Colonic mucosa (tissue), 4 donors: ENCODE results near the gene TRPM8. TPM values are rescaled to one million over a fixed set of nuclear protein-coding genes. Genes with fewer than 3 reads are reported as not detected.
"Not testable (repeated sequence)": the region's sequence is repeated elsewhere in the genome, so short reads cannot be mapped to it uniquely, and the experiment has no call there.

Experiments
- DNase-seq: peaks from one replicate; pipeline ENCODE4 v3.0.0-alpha.2; 2020
- H3K27ac ChIP-seq: fragments of 200-600 bp; one replicate; pipeline ENCODE4 v1.8.0; 2021
- H3K27me3 ChIP-seq: fragments of 200-600 bp; one replicate; pipeline ENCODE4 v1.8.0; 2021
- H3K36me3 ChIP-seq: fragments of 200-600 bp; one replicate; pipeline ENCODE4 v1.8.0; 2021
- H3K4me1 ChIP-seq: fragments of 200-600 bp; one replicate; pipeline ENCODE4 v1.8.0; 2021; ENCODE audit warnings: mild to moderate bottlenecking
- H3K4me3 ChIP-seq: fragments of 200-600 bp; one replicate; pipeline ENCODE4 v1.8.0; 2021
- H3K9ac ChIP-seq, 2 donors: one replicate each; pipeline ENCODE4 v1.7.0; 2013; ENCODE audit warnings: control low read depth in 2 of 2, low read depth in 2 of 2, low read length in 2 of 2
- H3K9me3 ChIP-seq: fragments of 200-600 bp; one replicate; pipeline ENCODE4 v1.8.0; 2021
- intact Hi-C: fragments of 100-400 bp; cut with DNase I; formaldehyde crosslinking; loops from one replicate; pipeline ENCODE4 v1.14.1; 2022
- total RNA-seq, 2 donors: library from RNA; stranded (reverse); fragmentation: NEBNext Ultra II Directional in 1 of 2; extraction: Animal tissue kit (Norgen Biotek cat#: 25700) in 1 of 2; gene quantifications; one replicate each; pipeline ENCODE4 v1.2.1, GENCODE V29; 2021
- TF ChIP-seq, protein P1 (sequence below): fragments of 200-600 bp; IDR thresholded peaks from one replicate; pipeline ENCODE4 v1.8.0; 2022; ENCODE audit warnings: antibody characterized with exemption, mild to moderate bottlenecking
- donor health status: healthy.
- donor health status: DM: no; HTN: no; CAD: no.
- donor health status: DM: no; HTN: no; CAD: no.

Gene TRPM8
- total RNA-seq, 2 donors from 2014 or later: not detected

DNA sequence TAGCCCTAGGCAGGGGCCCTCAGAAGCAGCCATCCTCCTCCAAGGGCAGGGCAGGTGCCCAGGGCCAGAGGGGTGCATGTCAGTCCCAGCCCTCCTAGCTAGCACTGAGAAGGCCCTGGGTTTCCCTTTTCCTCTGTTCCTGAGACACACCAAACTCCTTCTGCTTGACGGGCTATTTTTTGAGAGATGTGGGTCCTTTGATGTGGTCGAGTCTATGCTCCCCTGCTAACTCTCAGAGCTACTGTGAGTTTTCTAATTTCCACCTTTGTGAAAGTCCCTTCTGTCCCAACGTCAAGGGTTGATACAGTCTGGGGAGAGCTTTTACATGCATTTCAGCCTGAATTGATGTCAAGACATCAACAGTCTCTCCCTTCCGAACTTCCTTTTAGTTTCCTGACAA lies 51.4 kb downstream of the TRPM8 start:
- H3K4me1 ChIP-seq: no peaks in the 10 kb centered on the region
- DNase-seq: no peak
- no peak overlapping the region for H3K9ac ChIP-seq
- H3K9me3 ChIP-seq: no peaks in the 10 kb centered on the region
- TF ChIP-seq, protein P1, sequence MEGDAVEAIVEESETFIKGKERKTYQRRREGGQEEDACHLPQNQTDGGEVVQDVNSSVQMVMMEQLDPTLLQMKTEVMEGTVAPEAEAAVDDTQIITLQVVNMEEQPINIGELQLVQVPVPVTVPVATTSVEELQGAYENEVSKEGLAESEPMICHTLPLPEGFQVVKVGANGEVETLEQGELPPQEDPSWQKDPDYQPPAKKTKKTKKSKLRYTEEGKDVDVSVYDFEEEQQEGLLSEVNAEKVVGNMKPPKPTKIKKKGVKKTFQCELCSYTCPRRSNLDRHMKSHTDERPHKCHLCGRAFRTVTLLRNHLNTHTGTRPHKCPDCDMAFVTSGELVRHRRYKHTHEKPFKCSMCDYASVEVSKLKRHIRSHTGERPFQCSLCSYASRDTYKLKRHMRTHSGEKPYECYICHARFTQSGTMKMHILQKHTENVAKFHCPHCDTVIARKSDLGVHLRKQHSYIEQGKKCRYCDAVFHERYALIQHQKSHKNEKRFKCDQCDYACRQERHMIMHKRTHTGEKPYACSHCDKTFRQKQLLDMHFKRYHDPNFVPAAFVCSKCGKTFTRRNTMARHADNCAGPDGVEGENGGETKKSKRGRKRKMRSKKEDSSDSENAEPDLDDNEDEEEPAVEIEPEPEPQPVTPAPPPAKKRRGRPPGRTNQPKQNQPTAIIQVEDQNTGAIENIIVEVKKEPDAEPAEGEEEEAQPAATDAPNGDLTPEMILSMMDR: no peak
- no peaks in the 10 kb centered on the region for H3K27me3 ChIP-seq
- H3K36me3 ChIP-seq: no peaks in the 10 kb centered on the region
- intact Hi-C loops: no loop called here
- H3K27ac ChIP-seq: no peak overlapping the region
- H3K4me3 ChIP-seq: no peak overlapping the region

DNA sequence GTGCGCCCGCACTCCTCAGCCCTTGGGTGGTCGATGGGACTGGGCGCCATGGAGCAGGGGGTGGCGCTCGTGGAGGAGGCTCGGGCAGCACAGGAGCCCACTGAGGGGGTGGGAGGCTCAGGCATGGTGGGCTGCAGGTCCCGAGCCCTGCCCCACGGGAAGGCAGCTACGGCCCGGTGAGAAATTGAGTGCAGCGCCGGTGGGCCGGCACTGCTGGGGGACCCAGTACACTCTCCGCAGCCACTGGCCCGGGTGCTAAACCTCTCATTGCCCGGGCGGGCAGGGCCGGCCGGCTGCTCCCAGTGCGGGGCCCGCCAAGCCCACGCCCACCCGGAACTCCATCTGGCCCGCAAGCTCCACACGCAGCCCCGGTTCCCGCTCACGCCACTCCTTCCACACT lies 55.3 kb downstream of the TRPM8 start:
- not testable (repeated sequence) for H3K27me3 ChIP-seq, H3K9me3 ChIP-seq, H3K27ac ChIP-seq, DNase-seq, H3K36me3 ChIP-seq, H3K4me1 ChIP-seq, H3K4me3 ChIP-seq, H3K9ac ChIP-seq
- intact Hi-C loops: loop anchor here (10.0 kb wide), 1 partner anchor 572 kb away; no protein-coding TSS in a partner anchor

DNA sequence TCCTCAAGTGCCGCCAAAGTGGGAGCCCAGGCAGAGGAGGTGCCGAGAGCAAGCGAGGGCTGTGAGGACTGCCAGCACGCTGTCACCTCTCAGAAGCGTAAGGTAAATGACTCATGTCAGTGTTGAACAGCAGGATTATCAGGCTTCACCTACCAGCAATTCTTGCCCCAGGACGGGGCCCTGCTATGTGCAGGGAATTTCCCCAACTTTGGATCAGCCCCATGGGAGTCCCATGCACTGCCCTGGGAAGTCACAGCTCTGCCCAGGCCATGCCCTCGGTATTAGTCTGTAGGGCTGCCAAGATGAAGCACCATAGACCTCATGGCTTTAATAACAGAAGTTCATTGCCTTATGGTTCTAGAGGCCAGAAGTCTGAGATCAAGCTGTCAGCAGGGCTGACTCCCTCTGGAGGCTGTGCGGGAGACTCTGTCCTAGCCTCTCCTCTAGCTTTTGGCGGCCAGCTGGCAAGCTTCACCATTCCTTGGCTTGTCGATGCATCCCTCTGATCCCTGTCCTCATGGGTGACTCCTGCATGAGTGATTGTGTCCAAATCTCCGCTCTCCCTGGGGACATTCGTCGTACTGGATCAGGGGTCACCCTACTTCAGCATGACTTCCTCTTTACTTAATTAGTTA lies 55.9 kb downstream of the TRPM8 start:
- Histone ChIP-seq H3K4me1 (no peaks in the 10 kb centered on the region), H3K9ac (no peak overlapping the region), H3K4me3 (no peak overlapping the region), H3K36me3 (no peaks in the 10 kb centered on the region), H3K27me3 (no peaks in the 10 kb centered on the region), H3K9me3 (no peaks in the 10 kb centered on the region), H3K27ac (no peak overlapping the region)
- TF ChIP-seq, protein P1: no peak
- DNase-seq: no peak
- intact Hi-C loops: loop anchor here (10.0 kb wide), 1 partner anchor 572 kb away; no protein-coding TSS in a partner anchor

DNA sequence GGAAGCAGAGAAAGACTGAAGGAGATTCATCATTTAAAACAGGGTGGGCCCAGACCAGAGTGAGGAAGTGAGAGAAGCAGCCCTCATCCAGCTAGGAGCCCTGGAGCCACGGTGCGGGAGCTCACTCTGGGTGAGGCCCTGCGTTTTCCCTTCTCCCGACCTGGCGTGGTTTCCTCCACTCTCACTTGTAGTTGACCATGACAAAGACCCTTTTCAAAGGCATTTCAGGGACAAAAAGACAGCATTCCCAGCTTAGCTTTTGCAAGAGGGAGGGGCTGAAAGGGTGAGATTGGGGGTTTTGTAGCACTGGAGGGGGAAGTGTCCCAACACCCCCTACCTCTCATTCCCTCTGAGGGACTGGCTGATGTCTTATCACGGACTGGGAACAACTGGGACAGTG lies 56.6 kb downstream of the TRPM8 start:
- Histone ChIP-seq H3K9me3 (no peaks in the 10 kb centered on the region), H3K27me3 (no peaks in the 10 kb centered on the region), H3K4me1 (no peaks in the 10 kb centered on the region), H3K36me3 (no peaks in the 10 kb centered on the region), H3K27ac (no peak overlapping the region), H3K9ac (no peak overlapping the region), H3K4me3 (no peak overlapping the region)
- intact Hi-C loops: loop anchor here (10.0 kb wide), 1 partner anchor 571 kb away; no protein-coding TSS in a partner anchor
- TF ChIP-seq, protein P1: no peak
- DNase-seq: no peak

DNA sequence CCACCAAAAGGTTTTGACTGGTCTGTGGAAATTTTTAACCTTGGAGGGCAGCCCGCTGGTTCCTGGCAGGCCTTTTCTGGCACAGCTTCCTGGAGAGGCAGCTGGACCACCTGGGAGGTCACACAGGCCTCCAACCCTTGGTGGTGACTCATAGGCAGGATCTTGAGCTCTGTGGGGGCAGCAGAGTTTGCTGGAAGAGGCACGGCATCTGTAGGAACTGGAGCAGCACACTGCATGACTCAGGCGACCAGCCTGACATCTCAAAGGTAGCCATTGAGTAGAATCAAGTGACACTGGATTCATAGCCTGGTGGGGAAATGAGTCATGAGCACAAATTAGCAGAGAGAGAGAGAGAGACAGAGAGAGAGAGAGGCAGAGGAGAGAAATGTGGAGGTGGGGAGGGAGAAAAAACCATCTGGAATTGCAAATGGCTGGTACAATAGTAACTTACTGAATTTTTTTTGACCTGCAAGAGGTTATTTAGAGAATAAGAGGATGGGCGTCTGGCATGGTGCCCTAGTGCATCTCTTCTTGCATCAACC lies 57.4 kb downstream of the TRPM8 start:
- no peak for DNase-seq
- H3K27ac ChIP-seq: no peak overlapping the region
- no peaks in the 10 kb centered on the region for H3K9me3 ChIP-seq
- no peak overlapping the region for H3K9ac ChIP-seq
- H3K4me1 ChIP-seq: no peaks in the 10 kb centered on the region
- H3K4me3 ChIP-seq: no peak overlapping the region
- intact Hi-C loops: loop anchor here (5.0 to 10.0 kb wide), 2 partner anchors 528 to 570 kb away; no protein-coding TSS in a partner anchor
- TF ChIP-seq, protein P1: no peak
- H3K27me3 ChIP-seq: no peaks in the 10 kb centered on the region
- H3K36me3 ChIP-seq: no peaks in the 10 kb centered on the region

DNA sequence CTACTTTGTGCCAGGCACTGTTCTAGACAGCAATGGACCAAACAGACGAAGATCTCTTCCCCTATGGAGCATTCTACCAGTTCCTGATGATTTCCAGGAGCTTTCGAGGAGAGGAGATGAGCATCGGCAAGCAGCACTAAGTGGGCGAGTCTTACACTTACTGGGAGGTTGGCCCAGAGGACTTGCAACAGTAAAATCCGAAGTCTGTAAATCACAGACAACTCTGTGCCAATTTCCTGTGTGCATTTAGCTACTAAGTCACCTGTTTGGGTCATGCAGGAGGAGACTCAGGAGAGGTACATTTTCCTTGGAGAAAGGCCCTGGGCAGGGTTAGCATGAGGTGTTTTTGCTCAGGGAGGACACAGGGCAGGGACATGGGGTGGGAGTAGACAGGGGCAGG lies 58.9 kb downstream of the TRPM8 start:
- no peak overlapping the region for H3K27ac ChIP-seq
- H3K9me3 ChIP-seq: no peaks in the 10 kb centered on the region
- H3K4me1 ChIP-seq: no peaks in the 10 kb centered on the region
- no peaks in the 10 kb centered on the region for H3K27me3 ChIP-seq
- no peak overlapping the region for H3K4me3 ChIP-seq
- TF ChIP-seq, protein P1: no peak
- no peaks in the 10 kb centered on the region for H3K36me3 ChIP-seq
- no peak overlapping the region for H3K9ac ChIP-seq
- DNase-seq: no peak
- intact Hi-C loops: loop anchor here (5.0 to 10.0 kb wide), 2 partner anchors 526 to 569 kb away; no protein-coding TSS in a partner anchor
